ENCODE results near the gene CLCNKA. TPM values are rescaled to one million over a fixed set of nuclear protein-coding genes. Genes with fewer than 3 reads are reported as not detected.

Gene CLCNKA
- total and polyA plus RNA-seq, 2 of the 8 experiments (the other 6 are each of a cell fraction or from before 2014, with no cell fraction given) = 0.95 to 2.0 TPM

DNA sequence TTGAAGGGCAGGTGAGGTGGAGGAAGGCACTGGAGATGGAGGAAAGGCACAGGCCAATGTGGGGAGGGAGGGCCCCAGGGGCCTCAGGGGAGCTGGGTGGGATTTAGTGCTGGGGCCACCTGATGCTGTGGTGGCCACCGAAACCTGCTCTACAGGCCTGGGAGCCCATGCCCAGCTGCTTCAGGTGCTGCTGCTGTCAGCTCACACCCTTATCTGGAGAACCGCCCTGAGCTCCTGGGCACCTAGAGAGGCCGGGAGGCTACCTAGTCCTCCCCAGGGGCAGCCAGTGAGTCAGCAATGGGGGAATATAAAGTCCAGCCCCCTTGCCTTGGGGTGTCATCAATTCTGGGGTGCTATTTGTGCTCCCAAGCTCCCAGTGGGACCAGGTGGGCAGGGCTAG is 39.4 kb downstream of the CLCNKA start:
- Histone ChIP-seq H2BK20ac (ENCODE audit: low read length) (no peak overlapping the region), H3K9me3 (ENCODE audit: insufficient read depth in 2 of 2, low read depth in 1 of 2, low read length in 1 of 2) (no peaks in the 10 kb centered on the region), H3K18ac (ENCODE audit: extremely low read depth, low read length) (no peak overlapping the region), H3K23ac (ENCODE audit: insufficient read length) (no peak overlapping the region), H2BK15ac (ENCODE audit: low read length) (no peak overlapping the region), H4K91ac (replicated peaks; ENCODE audit: insufficient read length, low read length) (no peak overlapping the region), H3K56ac (replicated peaks; ENCODE audit: insufficient read length, low read depth, low read length) (no peak overlapping the region), H3K27me3 (replicated peaks in 1 of 4; ENCODE audit: control insufficient read depth in 3 of 4, extremely low read depth in 1 of 4, insufficient read depth in 3 of 4, low read length in 3 of 4) (peaks cover 0 to 4% (median 2%) of the 10 kb centered on the region in 4 experiments; a peak in 2 of 7 replicates), H2AFZ (ENCODE audit: low read length) (no peak overlapping the region), H2BK5ac (ENCODE audit: low read depth, low read length) (no peak overlapping the region), H3K4ac (replicated peaks; ENCODE audit: insufficient read length, low read depth, low read length) (no peak overlapping the region), H3K14ac (ENCODE audit: insufficient read length) (no peak overlapping the region), H3K4me3 (ENCODE audit: extremely low read depth in 1 of 4, insufficient read depth in 2 of 4, low read depth in 3 of 4, low read length in 4 of 4) (no peak overlapping the region), H4K20me1 (replicated peaks in 1 of 2; ENCODE audit: control insufficient read depth in 1 of 2, insufficient read depth in 2 of 2, low read length in 2 of 2) (no peaks in the 10 kb centered on the region), H3K79me2 (ENCODE audit: control insufficient read depth in 1 of 2, insufficient read depth in 2 of 2, low read length in 2 of 2) (no peaks in the 10 kb centered on the region), H2BK12ac (ENCODE audit: low read depth, low read length) (no peak overlapping the region), H4K5ac (ENCODE audit: insufficient read length, low read depth, low read length) (no peak overlapping the region), H3K4me1 (replicated peaks in 1 of 4; ENCODE audit: control insufficient read depth in 3 of 4, insufficient read depth in 4 of 4, low read length in 3 of 4) (peaks cover 0 to 12% (median 8%) of the 10 kb centered on the region in 4 experiments; a peak in 6 of 7 replicates), H4K8ac (ENCODE audit: extremely low read depth, insufficient read depth, low read length) (no peak overlapping the region), H2BK120ac (replicated peaks; ENCODE audit: low read depth, low read length) (no peak overlapping the region), H3K79me1 (ENCODE audit: low read depth, low read length) (no peaks in the 10 kb centered on the region), H3K4me2 (ENCODE audit: insufficient read depth in 1 of 2, low read depth in 2 of 2, low read length in 2 of 2) (no peak overlapping the region), H3K23me2 (ENCODE audit: low read depth, low read length) (no peaks in the 10 kb centered on the region), H3K9ac (replicated peaks in 1 of 4; ENCODE audit: extremely low read depth in 1 of 4, low read depth in 3 of 4, low read length in 3 of 4) (no peak overlapping the region), H3K36me3 (ENCODE audit: control insufficient read depth in 2 of 4, insufficient read depth in 4 of 4, low read length in 3 of 4) (no peaks in the 10 kb centered on the region), H2AK5ac (ENCODE audit: low read depth, low read length) (no peak overlapping the region), H3K27ac (ENCODE audit: low read depth, low read length) (no peak overlapping the region)
- WGBS, 2 experiments (ENCODE audit: extremely low coverage in 1 of 2, insufficient coverage in 1 of 2, insufficient read length in 1 of 2, insufficient replicate concordance in 2 of 2, low coverage in 1 of 2, low lambda C conversion rate in 2 of 2, missing lambda C conversion rate in 1 of 2) = 90% methylated on average over 3 of the region's 3 CpGs; no CpG with 5 or more reads in 1 of the 2 experiments
- no peak for FAIRE-seq
- ChIA-PET CTCF (ENCODE audit: partially characterized antibody) (interaction anchor here (1.0 to 1.5 kb wide), 4 partner anchors 11 to 258 kb away, joined by 3 to 6 read pairs (median 3); no protein-coding TSS in a partner anchor), POLR2A (ENCODE audit: partially characterized antibody) (interaction anchor here (1.5 kb wide), 1 partner anchor 11 kb away, joined by 3 read pairs; no protein-coding TSS in a partner anchor)
- DNase-seq (ENCODE audit: low read depth in 1 of 2, low spot score in 2 of 2) = no peak
- TF ChIP-seq YY1 (IDR thresholded peaks at IDR 0.05; ENCODE audit: low read depth, low read length) = no peak
- TF ChIP-seq POLR2A (IDR thresholded peaks at IDR 0.05; ENCODE audit: control extremely low read depth in 1 of 2, low read depth in 2 of 2, low read length in 2 of 2) = no peak
- no peak for TF ChIP-seq RNF2 (IDR thresholded peaks at IDR 0.05; ENCODE audit: borderline replicate concordance, low read depth, low read length, missing control alignments, poor library complexity, severe bottlenecking)
- TF ChIP-seq HDAC2 (IDR thresholded peaks at IDR 0.05; ENCODE audit: borderline replicate concordance in 1 of 2, low read depth in 2 of 2, low read length in 2 of 2) = no peak
- no peak for TF ChIP-seq SAP30 (IDR thresholded peaks at IDR 0.05; ENCODE audit: insufficient read depth, insufficient replicate concordance, low read length)
- no peak for TF ChIP-seq BCL11A (IDR thresholded peaks at IDR 0.05; ENCODE audit: low read depth in 2 of 2, low read length in 2 of 2)
- no peak for TF ChIP-seq JUND (IDR thresholded peaks at IDR 0.05; ENCODE audit: low read length)
